ENCODE data around the gene RPTOR.

Gene RPTOR

GRCh38 chr17:80800481-80801391 lies 256.1 kb downstream of the RPTOR start:
- Histone ChIP-seq H3K36me3 (ENCODE audit: control insufficient read depth, insufficient read depth, low read length) (no peaks in the 10 kb centered on the region), H3K4me3 (ENCODE audit: low read length) (no peak overlapping the region), H3K9ac (ENCODE audit: low read length) (no peak overlapping the region), H3K27me3 (ENCODE audit: control insufficient read depth, insufficient read depth, low read length) (no peaks in the 10 kb centered on the region), H3K4me1 (ENCODE audit: control insufficient read depth, insufficient read depth, low read length) (no peaks in the 10 kb centered on the region), H3K9me3 (ENCODE audit: control insufficient read depth, low read length) (no peaks in the 10 kb centered on the region)

GRCh38 chr17:80802626-80803450 lies 258.2 kb downstream of the RPTOR start:
- H3K36me3 ChIP-seq (ENCODE audit: control insufficient read depth, insufficient read depth, low read length): no peaks in the 10 kb centered on the region
- H3K27me3 ChIP-seq (ENCODE audit: control insufficient read depth, insufficient read depth, low read length): no peaks in the 10 kb centered on the region
- H3K9me3 ChIP-seq (ENCODE audit: control insufficient read depth, low read length): no peaks in the 10 kb centered on the region
- H3K4me1 ChIP-seq (ENCODE audit: control insufficient read depth, insufficient read depth, low read length): no peaks in the 10 kb centered on the region
- no peak overlapping the region for H3K4me3 ChIP-seq (ENCODE audit: low read length)
- H3K9ac ChIP-seq (ENCODE audit: low read length): no peak overlapping the region

- H3K4me1 ChIP-seq (ENCODE audit: control insufficient read depth, insufficient read depth, low read length): no peaks in the 10 kb centered on the region
- H3K9ac ChIP-seq (ENCODE audit: low read length): no peak overlapping the region
- no peaks in the 10 kb centered on the region for H3K36me3 ChIP-seq (ENCODE audit: control insufficient read depth, insufficient read depth, low read length)
- H3K4me3 ChIP-seq (ENCODE audit: low read length): no peak overlapping the region
- no peaks in the 10 kb centered on the region for H3K27me3 ChIP-seq (ENCODE audit: control insufficient read depth, insufficient read depth, low read length)
- H3K9me3 ChIP-seq (ENCODE audit: control insufficient read depth, low read length): no peaks in the 10 kb centered on the region
Measured at GRCh38 chr17:80803451-80804428, 259.1 kb downstream of the RPTOR start.

GRCh38 chr17:80804466-80804865 lies 259.8 kb downstream of the RPTOR start:
- no peaks in the 10 kb centered on the region for H3K9me3 ChIP-seq (ENCODE audit: control insufficient read depth, low read length)

GRCh38 chr17:80805032-80805751 lies 260.6 kb downstream of the RPTOR start:
- H3K4me3 ChIP-seq (ENCODE audit: low read length): no peak overlapping the region
- H3K9me3 ChIP-seq (ENCODE audit: control insufficient read depth, low read length): no peaks in the 10 kb centered on the region

More at GRCh38 chr17:80804466-80804865, 259.8 kb downstream of the RPTOR start:
- Histone ChIP-seq H3K36me3 (ENCODE audit: control insufficient read depth, insufficient read depth, low read length) (no peaks in the 10 kb centered on the region), H3K27me3 (ENCODE audit: control insufficient read depth, insufficient read depth, low read length) (no peaks in the 10 kb centered on the region), H3K9ac (ENCODE audit: low read length) (no peak overlapping the region), H3K4me3 (ENCODE audit: low read length) (no peak overlapping the region), H3K4me1 (ENCODE audit: control insufficient read depth, insufficient read depth, low read length) (no peaks in the 10 kb centered on the region)

GRCh38 chr17:80807014-80807413 lies 262.4 kb downstream of the RPTOR start:
- Histone ChIP-seq H3K4me3 (ENCODE audit: low read length) (no peak overlapping the region), H3K4me1 (ENCODE audit: control insufficient read depth, insufficient read depth, low read length) (peaks cover 5% of the 10 kb centered on the region), H3K36me3 (ENCODE audit: control insufficient read depth, insufficient read depth, low read length) (no peaks in the 10 kb centered on the region), H3K9ac (ENCODE audit: low read length) (no peak overlapping the region), H3K27me3 (ENCODE audit: control insufficient read depth, insufficient read depth, low read length) (no peaks in the 10 kb centered on the region), H3K9me3 (ENCODE audit: control insufficient read depth, low read length) (no peaks in the 10 kb centered on the region)

More at GRCh38 chr17:80805032-80805751, 260.6 kb downstream of the RPTOR start:
- no peak overlapping the region for H3K9ac ChIP-seq (ENCODE audit: low read length)
- H3K27me3 ChIP-seq (ENCODE audit: control insufficient read depth, insufficient read depth, low read length): no peaks in the 10 kb centered on the region
- H3K4me1 ChIP-seq (ENCODE audit: control insufficient read depth, insufficient read depth, low read length): no peaks in the 10 kb centered on the region
- H3K36me3 ChIP-seq (ENCODE audit: control insufficient read depth, insufficient read depth, low read length): no peaks in the 10 kb centered on the region

- Histone ChIP-seq H3K36me3 (ENCODE audit: control insufficient read depth, insufficient read depth, low read length) (no peaks in the 10 kb centered on the region), H3K4me1 (ENCODE audit: control insufficient read depth, insufficient read depth, low read length) (peaks cover 5% of the 10 kb centered on the region), H3K9me3 (ENCODE audit: control insufficient read depth, low read length) (no peaks in the 10 kb centered on the region), H3K27me3 (ENCODE audit: control insufficient read depth, insufficient read depth, low read length) (no peaks in the 10 kb centered on the region), H3K4me3 (ENCODE audit: low read length) (no peak overlapping the region), H3K9ac (ENCODE audit: low read length) (no peak overlapping the region)
Measured at GRCh38 chr17:80807882-80808281, 263.2 kb downstream of the RPTOR start.

GRCh38 chr17:80811181-80812105 lies 266.8 kb downstream of the RPTOR start:
- Histone ChIP-seq H3K4me3 (ENCODE audit: low read length) (no peak overlapping the region), H3K27me3 (ENCODE audit: control insufficient read depth, insufficient read depth, low read length) (no peaks in the 10 kb centered on the region), H3K36me3 (ENCODE audit: control insufficient read depth, insufficient read depth, low read length) (no peaks in the 10 kb centered on the region), H3K9ac (ENCODE audit: low read length) (no peak overlapping the region), H3K9me3 (ENCODE audit: control insufficient read depth, low read length) (no peaks in the 10 kb centered on the region), H3K4me1 (ENCODE audit: control insufficient read depth, insufficient read depth, low read length) (peaks cover 5% of the 10 kb centered on the region)

- H3K9ac ChIP-seq (ENCODE audit: low read length): no peak overlapping the region
- H3K27me3 ChIP-seq (ENCODE audit: control insufficient read depth, insufficient read depth, low read length): no peaks in the 10 kb centered on the region
- H3K4me1 ChIP-seq (ENCODE audit: control insufficient read depth, insufficient read depth, low read length): peaks cover 5% of the 10 kb centered on the region
- no peaks in the 10 kb centered on the region for H3K36me3 ChIP-seq (ENCODE audit: control insufficient read depth, insufficient read depth, low read length)
- no peak overlapping the region for H3K4me3 ChIP-seq (ENCODE audit: low read length)
- H3K9me3 ChIP-seq (ENCODE audit: control insufficient read depth, low read length): no peaks in the 10 kb centered on the region
Measured at GRCh38 chr17:80812362-80813088, 267.9 kb downstream of the RPTOR start.

GRCh38 chr17:80813318-80813717 lies 268.7 kb downstream of the RPTOR start:
- no peak overlapping the region for H3K4me3 ChIP-seq (ENCODE audit: low read length)

More at GRCh38 chr17:80813318-80813717, 268.7 kb downstream of the RPTOR start:
- no peaks in the 10 kb centered on the region for H3K9me3 ChIP-seq (ENCODE audit: control insufficient read depth, low read length)
- no peaks in the 10 kb centered on the region for H3K27me3 ChIP-seq (ENCODE audit: control insufficient read depth, insufficient read depth, low read length)
- H3K9ac ChIP-seq (ENCODE audit: low read length): no peak overlapping the region
- no peaks in the 10 kb centered on the region for H3K36me3 ChIP-seq (ENCODE audit: control insufficient read depth, insufficient read depth, low read length)
- peaks cover 5% of the 10 kb centered on the region for H3K4me1 ChIP-seq (ENCODE audit: control insufficient read depth, insufficient read depth, low read length)
